ENCODE measurements around the gene BLOC1S1.

GRCh38 chr12:55718015-55718414 is 2.2 kb downstream of the BLOC1S1 start:
- no peak for TF ChIP-seq CTCF (IDR thresholded peaks at IDR 0.05)
- TF ChIP-seq POLR2A (IDR thresholded peaks at IDR 0.05): no peak
- no peak for TF ChIP-seq POLR2AphosphoS5 (IDR thresholded peaks at IDR 0.05)
- TF ChIP-seq EP300 (IDR thresholded peaks at IDR 0.05; ENCODE audit: low read depth): no peak

All from transverse colon (tissue), 4 donors.